ENCODE data around the gene TSPAN16. TPM values are rescaled to one million over a fixed set of nuclear protein-coding genes. Genes with fewer than 3 reads are reported as not detected.

Gene TSPAN16
- total and polyA plus RNA-seq, 4 experiments from 2014 or later, result not detected

GRCh38 chr19:11364296-11364904 lies 68.4 kb downstream of the TSPAN16 start:
- peaks cover 20 to 22% of the 10 kb centered on the region in 2 donors for H3K36me3 Mint-ChIP-seq
- intact Hi-C loops (cut with micrococcal nuclease), result no loop called here
- H3K27me3 Mint-ChIP-seq, result no peaks in the 10 kb centered on the region
- H3K4me3 Mint-ChIP-seq, result no peak overlapping the region
- H3K4me1 ChIP-seq (ENCODE audit: insufficient read depth, low read length), result no peaks in the 10 kb centered on the region
- no peaks in the 10 kb centered on the region for H3K4me1 Mint-ChIP-seq
- H3K9me3 Mint-ChIP-seq, result no peaks in the 10 kb centered on the region
- no peaks in the 10 kb centered on the region for H3K27me3 ChIP-seq (ENCODE audit: insufficient read depth, low read length)
- POLR2A ChIA-PET (ENCODE audit: partially characterized antibody), result no interaction called here
- DNase-seq, result no peak
- H3K27ac Mint-ChIP-seq, result no peak overlapping the region
- H3K27ac ChIP-seq (ENCODE audit: low read depth, low read length), result no peak overlapping the region
- no peaks in the 10 kb centered on the region for H3K36me3 ChIP-seq (ENCODE audit: insufficient read depth, low read length)
- H3K4me3 ChIP-seq (ENCODE audit: low read length in 2 of 2), result no peak overlapping the region
- no peaks in the 10 kb centered on the region for H3K9me3 ChIP-seq (ENCODE audit: control insufficient read depth in 1 of 2, low read length in 2 of 2)
- CTCF ChIA-PET (ENCODE audit: partially characterized antibody), result no interaction called here

- Histone ChIP-seq H3K27ac (ENCODE audit: low read depth, low read length) (no peak overlapping the region), H3K9me3 (ENCODE audit: control insufficient read depth in 1 of 2, low read length in 2 of 2) (no peaks in the 10 kb centered on the region), H3K36me3 (ENCODE audit: insufficient read depth, low read length) (no peaks in the 10 kb centered on the region), H3K4me1 (ENCODE audit: insufficient read depth, low read length) (no peaks in the 10 kb centered on the region), H3K4me3 (ENCODE audit: low read length in 2 of 2) (no peak overlapping the region), H3K27me3 (ENCODE audit: insufficient read depth, low read length) (no peaks in the 10 kb centered on the region)
- no peaks in the 10 kb centered on the region for H3K9me3 Mint-ChIP-seq
- DNase-seq, result no peak
- intact Hi-C loops (cut with micrococcal nuclease), result no loop called here
- no peak overlapping the region for H3K27ac Mint-ChIP-seq
- ChIA-PET CTCF (ENCODE audit: partially characterized antibody) (no interaction called here), POLR2A (ENCODE audit: partially characterized antibody) (no interaction called here)
- H3K36me3 Mint-ChIP-seq, result peaks cover 23 to 25% of the 10 kb centered on the region in 2 donors
- no peaks in the 10 kb centered on the region for H3K4me1 Mint-ChIP-seq
- H3K27me3 Mint-ChIP-seq, result no peaks in the 10 kb centered on the region
- H3K4me3 Mint-ChIP-seq, result no peak overlapping the region
These were observed 69.0 kb downstream of the TSPAN16 start for GRCh38 chr19:11364935-11365334.

Other genes starting within 250 kb of the TSPAN16 start
- 10 to 100 TPM; 25.8 to 27.0 TPM for gene LDLR, start 206.7 kb upstream of the TSPAN16 start, total RNA-seq
- 1 to 10 TPM; 4.4 to 5.0 TPM for gene LDLR, start 206.7 kb upstream of the TSPAN16 start, polyA plus RNA-seq
- 1 to 10 TPM in 1 of 2 experiments, under 1 TPM in 1; 0.84 to 1.9 TPM for gene SPC24, start 140.4 kb upstream of the TSPAN16 start, total RNA-seq
- gene SPC24, start 140.4 kb upstream of the TSPAN16 start, polyA plus RNA-seq, result under 1 TPM in 1 of 2 donors, not detected in 1; 0.32 TPM
- under 1 TPM; 0.39 to 0.52 TPM for gene KANK2, start 98.6 kb upstream of the TSPAN16 start, total RNA-seq
- gene KANK2, start 98.6 kb upstream of the TSPAN16 start, polyA plus RNA-seq, result under 1 TPM in 1 of 2 donors, not detected in 1; 0.17 TPM
- not detected for gene ANGPTL8, start 56.5 kb upstream of the TSPAN16 start, total RNA-seq
- gene ANGPTL8, start 56.5 kb upstream of the TSPAN16 start, polyA plus RNA-seq, result not detected
- gene DOCK6, start 33.6 kb upstream of the TSPAN16 start, total RNA-seq, result under 1 TPM; 0.30 to 0.64 TPM
- gene DOCK6, start 33.6 kb upstream of the TSPAN16 start, polyA plus RNA-seq, result not detected
- gene RAB3D, start 43.5 kb downstream of the TSPAN16 start, total RNA-seq, result 1 to 10 TPM; 6.0 to 8.6 TPM
- gene RAB3D, start 43.5 kb downstream of the TSPAN16 start, polyA plus RNA-seq, result 1 to 10 TPM; 1.9 to 2.5 TPM
- gene TMEM205, start 50.1 kb downstream of the TSPAN16 start, total RNA-seq, result 10 to 100 TPM; 26.1 to 28.5 TPM
- 10 to 100 TPM; 56.1 to 86.3 TPM for gene TMEM205, start 50.1 kb downstream of the TSPAN16 start, polyA plus RNA-seq
- gene CCDC159, start 50.4 kb downstream of the TSPAN16 start, total RNA-seq, result 10 to 100 TPM; 90.7 to 91.8 TPM
- gene CCDC159, start 50.4 kb downstream of the TSPAN16 start, polyA plus RNA-seq, result 10 to 100 TPM in 1 of 2 donors, 1 to 10 TPM in 1; 9.2 to 16.8 TPM
- 10 to 100 TPM; 10.9 to 12.2 TPM for gene PLPPR2, start 59.3 kb downstream of the TSPAN16 start, total RNA-seq
- 1 to 10 TPM in 1 of 2 donors, under 1 TPM in 1; 0.16 to 1.1 TPM for gene PLPPR2, start 59.3 kb downstream of the TSPAN16 start, polyA plus RNA-seq
- 1 to 10 TPM; 4.0 to 4.8 TPM for gene SWSAP1, start 78.5 kb downstream of the TSPAN16 start, total RNA-seq
- 1 to 10 TPM; 6.4 to 6.5 TPM for gene SWSAP1, start 78.5 kb downstream of the TSPAN16 start, polyA plus RNA-seq
- gene EPOR, start 88.2 kb downstream of the TSPAN16 start, total RNA-seq, result 1 to 10 TPM; 8.4 to 8.8 TPM
- 10 to 100 TPM in 1 of 2 donors, 1 to 10 TPM in 1; 6.3 to 12.1 TPM for gene EPOR, start 88.2 kb downstream of the TSPAN16 start, polyA plus RNA-seq
- gene RGL3, start 123.2 kb downstream of the TSPAN16 start, total RNA-seq, result not detected
- not detected for gene RGL3, start 123.2 kb downstream of the TSPAN16 start, polyA plus RNA-seq
- gene ODAD3, start 139.0 kb downstream of the TSPAN16 start, total RNA-seq, result not detected
- not detected for gene ODAD3, start 139.0 kb downstream of the TSPAN16 start, polyA plus RNA-seq
- gene PRKCSH, start 139.5 kb downstream of the TSPAN16 start, total RNA-seq, result 100 to 1,000 TPM; 300 TPM
- 10 to 100 TPM; 14.0 to 63.6 TPM for gene PRKCSH, start 139.5 kb downstream of the TSPAN16 start, polyA plus RNA-seq
- gene ELAVL3, start 184.9 kb downstream of the TSPAN16 start, total RNA-seq, result not detected
- gene ELAVL3, start 184.9 kb downstream of the TSPAN16 start, polyA plus RNA-seq, result not detected
- gene ZNF653, start 209.7 kb downstream of the TSPAN16 start, total RNA-seq, result 10 to 100 TPM; 24.1 to 24.7 TPM
- 1 to 10 TPM; 2.0 to 2.9 TPM for gene ZNF653, start 209.7 kb downstream of the TSPAN16 start, polyA plus RNA-seq
- 10 to 100 TPM; 39.5 to 46.2 TPM for gene ECSIT, start 233.0 kb downstream of the TSPAN16 start, total RNA-seq
- 10 to 100 TPM; 27.3 to 35.0 TPM for gene ECSIT, start 233.0 kb downstream of the TSPAN16 start, polyA plus RNA-seq
- gene CNN1, start 242.7 kb downstream of the TSPAN16 start, total RNA-seq, result not detected
- not detected for gene CNN1, start 242.7 kb downstream of the TSPAN16 start, polyA plus RNA-seq